HCT116 (cell line): ENCODE data around the gene HNRNPDL.

Source experiments
- EZH2 ChIP-seq: fragments of 200-600 bp; sonication (generic); IDR thresholded peaks from 2 replicates; pipeline ENCODE4 v1.6.1; 2017; ENCODE audit warnings: antibody characterized with exemption, mixed run types
- JUND ChIP-seq: IDR thresholded peaks from 2 replicates; pipeline ENCODE4 v1.6.1; 2012
- POLR2A ChIP-seq: IDR thresholded peaks from 2 replicates; pipeline ENCODE4 v1.7.0; 2011; ENCODE audit warnings: borderline replicate concordance; ENCODE audit not compliant: insufficient read depth, insufficient read length; ENCODE audit errors: extremely low read depth
- POLR2AphosphoS5 ChIP-seq: IDR thresholded peaks from 2 replicates; pipeline ENCODE4 v1.6.1; 2011; ENCODE audit warnings: mild to moderate bottlenecking, low read depth, low read length, moderate library complexity
- SIN3A ChIP-seq: IDR thresholded peaks from 2 replicates; pipeline ENCODE4 v1.6.1; 2012; ENCODE audit warnings: low read depth
- SP1 ChIP-seq: IDR thresholded peaks from 2 replicates; pipeline ENCODE4 v1.6.1; 2012; ENCODE audit warnings: low read depth
- SRF ChIP-seq: IDR thresholded peaks from 2 replicates; pipeline ENCODE4 v1.6.1; 2012; ENCODE audit warnings: low read depth
- TCF7L2 ChIP-seq: IDR thresholded peaks from 2 replicates; pipeline ENCODE4 v1.7.0; 2011; ENCODE audit warnings: borderline replicate concordance, inconsistent platforms; ENCODE audit not compliant: insufficient read depth, insufficient read length; ENCODE audit errors: extremely low read depth
- ZFX ChIP-seq: fragments of 450-650 bp; IDR thresholded peaks from 2 replicates; pipeline ENCODE4 v1.6.1; 2017
- ZNF274 ChIP-seq: fragments of 200-500 bp; sonication (Bioruptor generic); IDR thresholded peaks from 2 replicates; pipeline ENCODE4 v1.6.1; 2014; ENCODE audit warnings: mild to moderate bottlenecking, low read depth, low read length, inconsistent platforms
- TF ChIP-seq, protein P1 (sequence below), 3 experiments: fragments of 200-600 bp in 1 of 3; sonication (generic) in 1 of 3; IDR thresholded peaks in 2 of 3; conservative IDR thresholded peaks in 1 of 3; 2 replicates each; pipeline ENCODE4 v1.5.1; 2012 to 2017; ENCODE audit warnings: low read depth in 2 of 3, low read length in 2 of 3, antibody characterized with exemption in 1 of 3, borderline replicate concordance in 1 of 3, control low read depth in 1 of 3, mild to moderate bottlenecking in 1 of 3, mixed read lengths in 1 of 3, mixed run types in 1 of 3, moderate library complexity in 1 of 3; ENCODE audit not compliant: insufficient read depth in 1 of 3
- TF ChIP-seq, protein P2 (sequence below): IDR thresholded peaks from 2 replicates; pipeline ENCODE4 v1.6.1; 2011; ENCODE audit warnings: mild to moderate bottlenecking, low read length, moderate library complexity; ENCODE audit not compliant: insufficient replicate concordance; ENCODE audit errors: extremely low read depth

DNA sequence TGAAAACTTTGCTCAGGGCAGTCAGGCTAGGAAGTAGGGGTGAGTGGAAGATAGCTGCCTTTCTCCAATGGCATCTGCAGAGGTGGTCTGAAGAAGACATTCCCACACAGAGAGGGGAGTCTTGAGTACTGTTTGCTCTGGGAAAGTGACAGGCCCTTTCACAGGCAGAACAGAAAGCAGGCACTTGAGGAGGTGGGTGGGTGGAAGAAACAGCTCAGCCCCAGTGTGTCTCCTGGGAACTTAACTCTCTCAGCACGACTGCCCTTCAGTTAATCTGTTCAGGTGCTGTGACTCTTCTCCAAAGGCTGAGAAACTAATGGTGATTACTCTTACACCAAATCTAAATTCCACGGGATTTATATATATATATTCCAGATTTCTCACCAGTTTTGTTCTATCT lies 28.5 kb upstream of the HNRNPDL start:
- TF ChIP-seq SIN3A (no peak), POLR2A (no peak), JUND (no peak), POLR2AphosphoS5 (no peak), TCF7L2 (no peak), ZFX (no peak), ZNF274 (no peak), SP1 (no peak), EZH2 (no peak), SRF (no peak)
- TF ChIP-seq, protein P1, sequence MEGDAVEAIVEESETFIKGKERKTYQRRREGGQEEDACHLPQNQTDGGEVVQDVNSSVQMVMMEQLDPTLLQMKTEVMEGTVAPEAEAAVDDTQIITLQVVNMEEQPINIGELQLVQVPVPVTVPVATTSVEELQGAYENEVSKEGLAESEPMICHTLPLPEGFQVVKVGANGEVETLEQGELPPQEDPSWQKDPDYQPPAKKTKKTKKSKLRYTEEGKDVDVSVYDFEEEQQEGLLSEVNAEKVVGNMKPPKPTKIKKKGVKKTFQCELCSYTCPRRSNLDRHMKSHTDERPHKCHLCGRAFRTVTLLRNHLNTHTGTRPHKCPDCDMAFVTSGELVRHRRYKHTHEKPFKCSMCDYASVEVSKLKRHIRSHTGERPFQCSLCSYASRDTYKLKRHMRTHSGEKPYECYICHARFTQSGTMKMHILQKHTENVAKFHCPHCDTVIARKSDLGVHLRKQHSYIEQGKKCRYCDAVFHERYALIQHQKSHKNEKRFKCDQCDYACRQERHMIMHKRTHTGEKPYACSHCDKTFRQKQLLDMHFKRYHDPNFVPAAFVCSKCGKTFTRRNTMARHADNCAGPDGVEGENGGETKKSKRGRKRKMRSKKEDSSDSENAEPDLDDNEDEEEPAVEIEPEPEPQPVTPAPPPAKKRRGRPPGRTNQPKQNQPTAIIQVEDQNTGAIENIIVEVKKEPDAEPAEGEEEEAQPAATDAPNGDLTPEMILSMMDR (IDR thresholded peaks at IDR 0.05 in 2 of 3, conservative IDR thresholded peaks at IDR 0.05 in 1 of 3; ENCODE audit: borderline replicate concordance in 1 of 3, insufficient read depth in 1 of 3, low read depth in 2 of 3, low read length in 2 of 3) = no peak
- TF ChIP-seq, protein P2, sequence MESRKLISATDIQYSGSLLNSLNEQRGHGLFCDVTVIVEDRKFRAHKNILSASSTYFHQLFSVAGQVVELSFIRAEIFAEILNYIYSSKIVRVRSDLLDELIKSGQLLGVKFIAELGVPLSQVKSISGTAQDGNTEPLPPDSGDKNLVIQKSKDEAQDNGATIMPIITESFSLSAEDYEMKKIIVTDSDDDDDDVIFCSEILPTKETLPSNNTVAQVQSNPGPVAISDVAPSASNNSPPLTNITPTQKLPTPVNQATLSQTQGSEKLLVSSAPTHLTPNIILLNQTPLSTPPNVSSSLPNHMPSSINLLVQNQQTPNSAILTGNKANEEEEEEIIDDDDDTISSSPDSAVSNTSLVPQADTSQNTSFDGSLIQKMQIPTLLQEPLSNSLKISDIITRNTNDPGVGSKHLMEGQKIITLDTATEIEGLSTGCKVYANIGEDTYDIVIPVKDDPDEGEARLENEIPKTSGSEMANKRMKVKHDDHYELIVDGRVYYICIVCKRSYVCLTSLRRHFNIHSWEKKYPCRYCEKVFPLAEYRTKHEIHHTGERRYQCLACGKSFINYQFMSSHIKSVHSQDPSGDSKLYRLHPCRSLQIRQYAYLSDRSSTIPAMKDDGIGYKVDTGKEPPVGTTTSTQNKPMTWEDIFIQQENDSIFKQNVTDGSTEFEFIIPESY = no peak
